Measurements from ENCODE around the gene ABO.
"Not testable (repeated sequence)": the region's sequence is repeated elsewhere in the genome, so short reads cannot be mapped to it uniquely, and the experiment has no call there.

DNA sequence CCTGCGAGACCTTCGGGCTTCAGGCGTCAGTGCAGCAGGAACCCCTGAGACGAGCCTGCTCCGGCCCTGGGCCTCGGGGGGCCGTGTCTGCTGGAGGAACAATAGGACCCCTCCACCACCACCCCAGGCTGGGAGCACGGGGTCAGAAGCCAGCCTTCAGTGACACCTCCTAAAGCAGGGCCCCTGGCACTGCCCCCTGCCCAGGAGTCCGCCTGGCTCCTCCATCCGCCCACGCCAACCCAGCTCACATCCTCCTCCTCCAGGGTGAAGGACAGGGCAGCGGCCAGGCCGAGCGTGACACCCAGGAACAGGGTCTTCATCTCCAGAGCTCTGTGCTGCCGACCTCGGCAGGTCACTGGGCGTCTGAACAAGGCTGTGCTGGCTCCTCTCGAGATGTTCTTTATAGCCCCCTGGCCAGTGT, 66.1 kb downstream of the ABO start, which contains the start of gene OBP2B:
- not testable (repeated sequence) for TF ChIP-seq CTCF, POLR2A, POLR2AphosphoS5, EP300 (IDR thresholded peaks at IDR 0.05)
